Stimulated activated CD4-positive, alpha-beta T cell treated with anti-CD3 and anti-CD28 coated beads, Interleukin-15, amount 100 ng/mL, for 24 hours (primary cell): Measurements from ENCODE around the gene SBDS.
"Not testable (repeated sequence)": the region's sequence is repeated elsewhere in the genome, so short reads cannot be mapped to it uniquely, and the experiment has no call there.

Experiments
- DNase-seq: peaks from one replicate; pipeline ENCODE4 v3.0.0-alpha.2; 2020

SBDS gene

GRCh38 chr7:66995050-66995776 lies at the start of gene SBDS:
Gene SBDS, minus strand, starts transcription at chr7:66995586. Its CDS starts 169 bp downstream, at chr7:66995417.
- peak; percentile 93 for DNase-seq

DNA sequence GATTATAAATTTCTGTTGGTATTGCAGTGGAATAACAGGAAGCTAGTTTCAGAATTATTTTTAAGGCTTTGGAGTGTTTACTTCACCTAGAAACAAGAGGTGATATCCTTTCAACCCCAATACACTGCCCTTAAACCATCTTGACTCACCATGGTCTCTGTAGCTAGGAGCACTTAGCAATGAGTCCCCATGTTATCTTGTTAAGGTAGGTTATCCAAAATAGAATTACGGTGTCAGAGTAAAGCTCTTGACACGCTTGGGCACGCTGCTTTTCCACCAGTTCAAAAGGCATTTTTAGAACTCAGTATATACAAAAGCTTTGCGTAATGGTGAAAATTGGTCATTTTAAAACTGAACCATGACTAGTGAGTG lies 48.2 kb upstream of the SBDS start:
- DNase-seq, result not testable (repeated sequence)

DNA sequence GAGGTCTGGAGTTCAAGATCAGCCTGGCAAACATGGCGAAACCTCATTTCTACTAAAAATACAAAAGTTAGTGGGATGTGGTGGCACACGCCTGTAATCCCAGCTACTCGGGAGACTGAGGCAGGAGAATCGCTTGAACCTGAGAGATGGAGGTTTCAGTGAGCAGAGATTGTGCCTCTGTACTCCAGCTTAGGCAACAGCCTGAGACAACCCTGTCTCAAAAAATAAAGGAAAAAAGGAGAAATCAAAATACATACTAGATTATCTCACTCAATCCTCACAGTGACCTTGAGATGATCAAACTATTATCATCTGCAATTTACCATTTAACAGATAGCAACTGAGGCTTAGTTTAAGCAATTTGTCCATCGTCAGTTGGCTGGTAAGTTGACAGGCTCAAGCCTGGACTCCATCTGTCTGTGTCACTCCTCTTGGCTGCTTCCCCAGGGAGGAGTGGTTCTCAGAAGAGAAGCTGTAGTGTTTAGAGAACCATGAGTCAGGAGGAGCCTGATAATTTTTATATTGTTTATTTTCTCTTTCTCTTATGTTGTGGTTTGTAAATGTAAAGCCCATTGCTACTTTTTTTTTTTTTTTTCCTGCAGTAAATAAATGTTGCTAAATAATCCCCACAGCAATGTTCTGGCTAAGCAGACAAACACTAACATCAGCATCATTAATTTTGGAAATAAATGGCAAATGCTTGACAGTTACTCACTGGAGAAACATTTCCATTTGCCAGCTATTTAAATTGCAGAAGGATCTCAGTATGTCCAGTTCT lies 47.6 kb upstream of the SBDS start:
- DNase-seq, result not testable (repeated sequence)

DNA sequence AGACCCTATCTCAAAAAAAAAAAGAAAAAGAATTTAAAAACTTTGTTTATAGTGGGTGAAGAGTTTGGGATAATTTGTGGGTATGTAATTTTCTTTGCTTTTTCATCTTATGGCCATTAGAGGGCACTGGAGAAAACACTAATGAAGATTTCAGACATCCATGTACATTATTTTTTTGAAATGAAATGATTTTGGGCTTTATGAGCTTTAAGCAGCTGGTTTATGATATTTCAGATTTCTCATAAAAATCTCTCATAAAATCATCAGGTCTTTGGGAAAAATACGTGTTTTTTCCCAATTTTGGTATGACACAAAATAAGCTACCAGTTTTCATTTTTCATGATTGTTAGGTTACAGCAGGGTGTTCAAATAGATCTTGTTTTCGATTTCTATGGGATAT lies 45.4 kb upstream of the SBDS start:
- not testable (repeated sequence) for DNase-seq

DNA sequence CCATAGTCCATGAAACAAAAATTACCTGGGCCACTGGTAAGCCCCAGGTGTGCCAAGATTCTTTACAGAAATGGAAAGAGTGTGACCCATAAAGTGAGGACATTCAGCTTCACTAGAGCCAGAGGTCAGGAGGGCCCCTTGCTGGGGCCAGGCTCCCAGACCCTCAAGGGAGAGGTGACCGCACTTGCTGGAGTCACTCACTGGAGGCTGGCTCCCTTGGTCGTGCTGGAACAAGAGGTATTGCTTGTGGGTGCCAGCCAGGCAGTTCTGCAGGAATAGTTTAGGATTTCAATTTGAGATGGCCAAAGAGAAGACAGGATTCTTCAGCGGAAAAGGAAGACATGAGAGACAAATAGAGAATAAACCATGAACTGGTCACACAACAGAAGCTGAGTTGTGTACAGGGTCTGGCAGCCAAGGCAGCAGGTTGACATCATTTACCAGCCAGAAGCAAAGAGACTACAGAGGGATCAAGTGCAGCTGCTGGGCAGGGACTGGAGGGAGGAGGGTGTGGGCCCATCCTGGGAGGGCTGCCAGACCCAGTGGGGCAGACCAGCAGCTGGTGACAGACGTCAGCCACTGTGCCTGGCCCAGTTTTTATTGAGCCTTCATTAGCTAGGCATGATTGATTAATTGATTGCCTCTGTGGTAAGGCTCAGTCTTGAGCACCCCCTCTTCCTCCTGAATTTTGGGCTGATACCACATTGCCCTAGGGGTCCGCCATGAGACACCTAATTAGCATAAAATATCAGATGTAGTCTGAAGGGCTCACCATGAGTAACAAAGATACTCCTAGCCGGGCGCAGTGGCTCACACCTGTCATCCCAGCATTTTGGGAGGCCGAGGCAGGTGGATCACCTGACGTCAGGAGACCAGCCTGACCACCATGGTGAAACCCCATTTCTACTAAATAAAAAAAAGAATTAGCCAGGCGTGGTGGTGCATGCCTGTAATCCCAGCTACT lies 41.3 kb upstream of the SBDS start:
- DNase-seq, result not testable (repeated sequence)

- no peak for DNase-seq
These were observed 37.9 kb upstream of the SBDS start for GRCh38 chr7:67033251-67033650.

DNA sequence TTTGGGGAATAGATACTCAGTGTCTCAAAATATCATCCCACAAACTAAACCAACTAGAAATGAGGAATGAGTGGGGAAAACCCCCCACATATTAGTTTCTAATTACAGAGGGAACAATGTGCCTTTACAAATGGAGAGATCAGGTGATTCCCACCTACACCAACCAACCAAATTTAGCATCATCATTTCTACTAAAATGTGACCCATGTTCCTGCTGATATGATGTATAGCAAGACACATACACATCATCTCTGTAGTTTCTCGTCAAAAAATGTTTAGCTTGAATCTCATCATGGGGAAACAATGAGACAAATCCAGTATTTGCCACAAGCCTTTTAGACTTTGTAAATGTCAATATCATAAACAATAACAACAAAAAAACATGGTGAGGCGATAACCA lies 36.3 kb upstream of the SBDS start:
- DNase-seq, result not testable (repeated sequence)

DNA sequence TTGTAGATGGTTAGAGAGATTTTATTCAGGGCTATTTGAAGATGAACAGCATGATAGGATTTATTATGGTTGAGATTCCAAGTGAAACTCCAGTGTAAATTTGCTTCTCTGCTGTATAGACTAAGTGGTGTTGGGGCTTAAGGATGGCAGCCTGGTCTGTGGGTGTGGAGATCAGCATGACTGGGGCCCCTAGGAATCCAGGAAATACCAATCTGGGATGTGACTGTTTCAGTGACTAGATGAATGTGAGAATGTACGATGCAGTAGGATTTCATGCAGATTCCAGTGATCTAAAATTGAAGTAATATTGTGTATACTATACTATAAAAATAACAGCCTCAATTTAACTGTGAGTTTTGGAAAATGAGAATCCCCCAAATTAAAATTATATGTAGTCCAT lies 30.1 kb upstream of the SBDS start:
- not testable (repeated sequence) for DNase-seq

DNA sequence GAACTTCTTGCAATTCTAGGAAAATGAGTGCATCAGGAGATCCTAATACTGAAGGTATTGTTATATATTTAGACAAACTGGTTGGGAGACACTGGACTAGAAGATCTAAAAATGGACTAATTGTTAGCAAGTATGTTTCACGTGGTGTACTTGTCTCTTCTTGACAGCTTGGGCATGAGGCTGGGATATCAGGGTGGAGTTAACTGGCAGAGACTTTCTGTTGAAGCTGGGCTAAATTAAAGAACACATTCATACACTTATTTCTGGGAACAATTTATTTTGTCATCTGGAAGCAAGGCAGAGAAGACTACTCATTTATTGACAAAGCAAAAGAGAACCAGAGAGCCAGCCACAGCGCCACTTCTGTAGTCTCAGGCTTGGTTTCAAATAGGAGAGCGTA lies 27.1 kb upstream of the SBDS start:
- no peak for DNase-seq

- DNase-seq, result no peak
These were observed 25.9 kb upstream of the SBDS start for GRCh38 chr7:67021260-67021659.

- peak; percentile 9 for DNase-seq
These were observed 24.4 kb upstream of the SBDS start for GRCh38 chr7:67019562-67020390.

DNA sequence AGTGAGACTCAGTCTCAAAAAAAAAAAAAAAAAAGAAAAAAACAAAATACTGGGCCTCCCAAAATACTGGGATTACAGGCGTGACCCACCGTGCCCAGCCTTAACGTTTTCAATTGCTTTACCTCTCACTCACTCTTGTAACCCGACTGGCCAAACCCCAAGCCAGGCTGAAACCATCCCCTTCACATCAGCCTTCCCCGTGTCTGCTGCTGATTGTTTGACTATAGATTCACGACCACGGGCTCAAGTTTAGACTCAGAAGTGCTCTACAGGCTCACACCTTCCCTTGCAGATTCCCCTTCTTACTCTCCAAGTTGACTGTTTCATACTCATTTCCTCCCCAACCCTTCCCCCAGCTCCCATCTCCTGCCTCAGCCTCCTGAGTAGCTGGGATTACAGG lies 23.6 kb upstream of the SBDS start:
- DNase-seq, result no peak

- DNase-seq, result not testable (repeated sequence)
These were observed 22.6 kb upstream of the SBDS start for GRCh38 chr7:67017971-67018370.

DNA sequence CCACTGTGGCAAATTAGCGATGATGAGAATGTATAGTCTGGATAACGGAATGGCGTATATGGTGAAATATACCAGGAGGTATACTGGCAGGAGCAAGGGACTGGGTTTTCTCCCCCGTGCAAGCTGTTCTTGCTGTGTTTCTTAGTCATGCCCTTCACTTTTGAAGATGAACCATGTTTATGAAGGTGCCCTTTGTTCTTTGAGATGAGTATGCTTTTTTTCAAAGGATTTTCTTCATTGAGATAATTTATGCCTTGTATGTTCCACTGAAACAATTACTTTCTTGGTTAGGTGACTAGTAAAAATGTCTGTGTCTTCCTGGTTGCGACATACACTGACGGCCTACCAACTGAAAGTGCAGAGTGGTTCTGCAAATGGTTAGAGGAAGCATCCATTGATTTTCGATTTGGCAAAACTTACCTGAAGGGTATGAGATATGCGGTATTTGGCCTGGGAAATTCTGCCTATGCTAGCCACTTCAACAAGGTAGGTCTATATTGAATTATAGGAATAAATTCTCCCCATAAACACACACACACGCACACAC lies 18.8 kb upstream of the SBDS start:
- DNase-seq, result not testable (repeated sequence)

DNA sequence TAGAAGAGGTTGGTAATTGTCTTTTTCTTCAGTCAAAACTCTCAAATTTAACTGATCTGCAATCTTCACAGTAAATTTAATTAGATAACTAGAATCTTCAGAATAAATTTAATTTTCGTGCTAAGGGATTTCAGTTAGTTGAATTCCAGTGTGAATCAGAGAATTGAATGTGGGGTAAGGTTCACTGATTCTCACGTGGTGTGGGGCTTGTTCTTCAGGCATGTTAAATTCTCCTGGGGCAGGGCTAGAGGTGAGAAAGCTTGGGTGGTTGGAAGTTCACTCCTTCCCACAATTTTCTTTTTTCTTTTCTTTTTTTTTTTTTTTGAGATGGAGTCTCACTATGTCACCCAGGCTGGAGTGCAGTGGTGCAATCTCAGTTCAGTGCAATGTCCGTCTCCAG lies 14.3 kb upstream of the SBDS start:
- DNase-seq, result not testable (repeated sequence)

DNA sequence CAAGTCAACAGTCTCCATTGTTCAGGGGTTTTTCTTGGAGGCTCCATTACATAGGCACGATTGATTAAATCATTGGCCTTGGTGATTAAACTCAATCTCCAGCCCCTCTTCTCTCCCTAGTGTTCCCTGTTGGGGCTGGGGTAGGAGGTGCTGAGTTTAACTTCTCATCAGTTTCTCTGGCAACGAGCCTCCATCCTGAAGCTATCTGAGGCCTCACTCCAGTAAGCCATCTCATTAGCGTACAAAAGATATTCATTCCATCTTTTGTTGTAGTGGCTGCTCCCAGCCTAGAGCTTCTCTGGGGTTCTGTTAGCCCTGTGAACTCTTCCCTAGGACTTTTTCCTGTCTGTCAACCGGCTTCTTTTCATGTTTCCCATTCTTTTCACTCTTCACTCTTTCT lies 12.9 kb upstream of the SBDS start:
- no peak for DNase-seq

DNA sequence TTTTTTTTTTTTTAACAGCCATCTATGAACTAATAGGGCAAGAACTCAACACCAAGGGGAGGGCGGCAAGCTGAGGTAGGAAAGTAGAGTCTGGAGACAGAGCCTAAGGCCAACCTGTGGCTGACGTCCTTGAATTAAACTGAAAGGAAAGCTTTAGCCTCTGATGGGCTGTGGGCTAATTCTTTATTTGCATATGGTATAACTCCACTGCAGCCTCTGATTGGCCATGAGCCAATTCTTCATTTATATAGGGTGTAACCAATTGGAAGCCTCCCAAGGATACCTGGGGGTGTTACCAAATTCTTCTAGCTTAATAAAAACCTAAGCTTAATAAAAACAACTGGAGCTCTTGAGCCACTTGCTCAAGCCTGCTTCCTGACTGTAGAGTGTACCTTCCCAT lies 11.6 kb upstream of the SBDS start:
- DNase-seq, result no peak

GRCh38 chr7:67004145-67004544 lies 8.8 kb upstream of the SBDS start:
- not testable (repeated sequence) for DNase-seq

GRCh38 chr7:67000601-67001258 lies 5.3 kb upstream of the SBDS start:
- not testable (repeated sequence) for DNase-seq

DNA sequence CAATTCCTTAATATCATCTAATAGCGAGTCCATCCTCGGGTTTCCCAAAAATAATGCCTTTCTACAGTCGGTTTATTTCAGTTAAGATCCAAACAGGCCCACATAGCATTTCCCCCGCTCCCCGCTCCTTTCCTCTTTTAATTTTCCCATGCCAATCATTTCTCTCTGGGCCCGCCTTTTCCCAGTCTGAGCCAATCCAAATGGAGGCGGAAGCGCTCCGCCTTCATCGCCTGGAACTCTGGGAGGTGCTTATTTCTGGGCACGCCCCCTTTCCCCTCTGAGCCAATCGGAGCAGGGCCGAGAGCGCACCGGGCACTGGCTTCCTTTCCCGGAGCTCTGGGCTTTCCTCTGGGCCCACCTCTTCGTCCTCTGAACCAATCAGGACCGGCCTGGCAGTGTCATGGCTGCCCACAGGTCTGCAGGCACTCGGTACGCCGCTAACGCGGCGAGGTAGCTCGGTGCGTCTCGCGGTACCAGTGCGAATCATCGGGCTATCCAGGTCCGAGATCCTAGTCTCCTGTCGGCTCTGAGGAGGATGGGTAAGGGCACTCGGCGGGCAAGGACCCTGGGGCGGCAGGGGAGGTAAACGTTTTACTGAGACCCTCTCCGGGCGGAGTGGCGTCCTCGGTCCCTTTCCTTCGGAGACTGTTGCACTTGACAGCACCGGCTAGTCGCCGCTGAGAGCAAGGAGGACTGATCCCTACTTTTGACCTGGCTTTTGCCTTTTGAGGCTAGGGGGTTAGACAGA lies 1.2 kb upstream of the SBDS start, which contains the start of gene TYW1:
TYW1 (plus strand) TSS at position 390 of the 748 bp plus-strand sequence; CDS start at position 536, 146 bp downstream.
- peak; percentile 99 for DNase-seq
